Coronary artery (tissue), 2 donors: ENCODE data around the gene KDM7A.

Source experiments
- DNase-seq: peaks from one replicate; pipeline ENCODE4 v3.0.0-alpha.2; 2017; ENCODE audit warnings: low spot score
- H3K27ac ChIP-seq, 2 donors: fragments of 200-600 bp; sonication (generic); one replicate each; pipeline ENCODE4 v1.5.1; 2016 to 2019
- H3K4me3 ChIP-seq: fragments of 200-600 bp; sonication (generic); 2 replicates; pipeline ENCODE4 v1.5.1; 2016; ENCODE audit warnings: mild to moderate bottlenecking, moderate library complexity
- CTCF ChIP-seq: fragments of 200-600 bp; sonication (generic); IDR thresholded peaks from one replicate; pipeline ENCODE4 v1.5.1; 2019; ENCODE audit warnings: antibody characterized with exemption

KDM7A gene

GRCh38 chr7:140085447-140085846 is 91.3 kb downstream of the KDM7A start:
- H3K4me3 ChIP-seq, result no peak overlapping the region
- H3K27ac ChIP-seq, result no peak overlapping the region
- no peak for TF ChIP-seq CTCF
- DNase-seq, result no peak

- TF ChIP-seq CTCF, result no peak
- no peak for DNase-seq
- Histone ChIP-seq H3K27ac (no peak overlapping the region), H3K4me3 (no peak overlapping the region)
Measured at GRCh38 chr7:140084972-140085371, 91.8 kb downstream of the KDM7A start.

- Histone ChIP-seq H3K27ac (no peak overlapping the region), H3K4me3 (no peak overlapping the region)
- DNase-seq, result no peak
- TF ChIP-seq CTCF, result no peak
Measured at GRCh38 chr7:140084142-140084655, 92.6 kb downstream of the KDM7A start.

GRCh38 chr7:140082770-140083169 is 94.0 kb downstream of the KDM7A start:
- Histone ChIP-seq H3K27ac (no peak overlapping the region), H3K4me3 (no peak overlapping the region)
- DNase-seq, result no peak
- TF ChIP-seq CTCF, result no peak

GRCh38 chr7:140081774-140082425 is 94.9 kb downstream of the KDM7A start:
- no peak for TF ChIP-seq CTCF
- no peak overlapping the region for H3K4me3 ChIP-seq
- H3K27ac ChIP-seq, result no peak overlapping the region
- no peak for DNase-seq

- H3K4me3 ChIP-seq, result no peak overlapping the region
- H3K27ac ChIP-seq, result no peak overlapping the region
- TF ChIP-seq CTCF, result no peak
- DNase-seq, result no peak
Measured at GRCh38 chr7:140080919-140081318, 95.9 kb downstream of the KDM7A start.

- DNase-seq, result no peak
- Histone ChIP-seq H3K4me3 (no peak overlapping the region), H3K27ac (no peak overlapping the region)
- TF ChIP-seq CTCF, result no peak
Measured at GRCh38 chr7:140079121-140079536, 97.7 kb downstream of the KDM7A start.
